DND-41 (cell line): Measurements from ENCODE around the gene BICDL2.

Source experiments
- ATAC-seq: fragments of 200-7000 bp; cut with Tn5 transposase; 3 replicates; pipeline ENCODE4 v1.9.1; 2021; ENCODE audit warnings: low read depth; ENCODE audit not compliant: insufficient read depth
- DNase-seq: peaks from one replicate; pipeline ENCODE4 v3.0.0-alpha.2; 2020
- H2AFZ ChIP-seq: 2 replicates; pipeline ENCODE4 v1.6.0; 2012; ENCODE audit warnings: low read depth, low read length
- H3K27ac ChIP-seq: 2 replicates; pipeline ENCODE4 v1.5.1; 2012; ENCODE audit warnings: low read length, inconsistent platforms
- H3K27me3 ChIP-seq: fragments of 200-600 bp; sonication (generic); 2 replicates; pipeline ENCODE4 v1.6.0; 2012; ENCODE audit warnings: low read length, mild to moderate bottlenecking, inconsistent platforms; ENCODE audit not compliant: insufficient read depth, poor library complexity
- H3K36me3 ChIP-seq: 2 replicates; pipeline ENCODE4 v1.5.1; 2012; ENCODE audit warnings: low read length, inconsistent platforms; ENCODE audit not compliant: insufficient read depth
- H3K4me1 ChIP-seq: 2 replicates; pipeline ENCODE4 v1.5.1; 2012; ENCODE audit warnings: mild to moderate bottlenecking, low read length; ENCODE audit not compliant: insufficient read depth
- H3K4me2 ChIP-seq: 2 replicates; pipeline ENCODE4 v1.6.0; 2012; ENCODE audit warnings: mild to moderate bottlenecking, moderate library complexity, low read length, inconsistent platforms; ENCODE audit not compliant: insufficient read depth
- H3K4me3 ChIP-seq, 2 experiments: fragments of 200-600 bp in 1 of 2; shearing (Covaris generic) in 1 of 2; 2 replicates each; pipeline ENCODE4 v1.5.1; 2012 to 2016; ENCODE audit warnings: inconsistent platforms in 2 of 2, low read length in 2 of 2, mild to moderate bottlenecking in 2 of 2, low read depth in 1 of 2, moderate library complexity in 1 of 2
- H3K79me2 ChIP-seq: 2 replicates; pipeline ENCODE4 v1.6.0; 2012; ENCODE audit warnings: low read length, inconsistent platforms; ENCODE audit not compliant: insufficient read depth
- H3K9ac ChIP-seq: 2 replicates; pipeline ENCODE4 v1.6.0; 2012; ENCODE audit warnings: low read depth, mild to moderate bottlenecking, inconsistent platforms, low read length, moderate library complexity
- H3K9me3 ChIP-seq: 2 replicates; pipeline ENCODE4 v1.5.1; 2012; ENCODE audit warnings: low read length, moderate library complexity, mild to moderate bottlenecking, inconsistent platforms; ENCODE audit not compliant: insufficient read depth, severe bottlenecking
- H4K20me1 ChIP-seq: 2 replicates; pipeline ENCODE4 v1.6.0; 2012; ENCODE audit warnings: low read length; ENCODE audit not compliant: insufficient read depth
- CTCF ChIP-seq: IDR thresholded peaks from 2 replicates; pipeline ENCODE4 v1.5.1; 2012; ENCODE audit warnings: borderline replicate concordance, low read length, moderate library complexity, mild to moderate bottlenecking; ENCODE audit not compliant: poor library complexity, severe bottlenecking; ENCODE audit errors: extremely low read depth
- EZH2 ChIP-seq: IDR thresholded peaks from 3 replicates; pipeline ENCODE4 v1.6.1; 2012; ENCODE audit warnings: borderline replicate concordance, low read depth, mild to moderate bottlenecking, moderate library complexity, low read length, inconsistent platforms; ENCODE audit not compliant: severe bottlenecking

BICDL2 gene

GRCh38 chr16:2979669-2980226, 57.0 kb downstream of the BICDL2 start:
- Histone ChIP-seq H3K27ac (peak overlapping the region; percentile 100), H3K36me3 (peaks cover 47% of the 10 kb centered on the region), H3K79me2 (peaks cover 63% of the 10 kb centered on the region), H4K20me1 (peaks cover 40% of the 10 kb centered on the region), H3K4me2 (peak overlapping the region; percentile 84), H3K27me3 (no peaks in the 10 kb centered on the region), H2AFZ (peak overlapping the region; percentile 83), H3K9ac (peak overlapping the region; percentile 100), H3K9me3 (no peaks in the 10 kb centered on the region), H3K4me3 (peak overlapping the region; percentile 77 to 82), H3K4me1 (peaks cover 67% of the 10 kb centered on the region)
- peak; percentile 46 for ATAC-seq
- DNase-seq, result peak; percentile 70
- no peak for TF ChIP-seq EZH2
- TF ChIP-seq CTCF, result no peak
